HG02763 (cell line): Measurements from ENCODE around the gene SSR2.

ENCODE experiments used
- ATAC-seq: cut with Tn5 transposase; IDR thresholded peaks from one replicate; pipeline ENCODE4 v1.9.1; 2021; ENCODE audit warnings: mild to moderate bottlenecking, moderate library complexity; ENCODE audit not compliant: unreplicated experiment

Gene SSR2

GRCh38 chr1:155974208-155975115 is 46.3 kb downstream of the SSR2 start:
- no peak for ATAC-seq

GRCh38 chr1:155973723-155974122 is 47.0 kb downstream of the SSR2 start:
- ATAC-seq, result no peak

- no peak for ATAC-seq
Measured at GRCh38 chr1:155971910-155972809, 48.6 kb downstream of the SSR2 start.

GRCh38 chr1:155970531-155971167 is 50.1 kb downstream of the SSR2 start:
- ATAC-seq, result no peak

GRCh38 chr1:155969377-155969791 is 51.4 kb downstream of the SSR2 start:
- ATAC-seq, result no peak

- ATAC-seq, result no peak
Measured at GRCh38 chr1:155968670-155969069, 52.1 kb downstream of the SSR2 start.

GRCh38 chr1:155968051-155968400 is 52.7 kb downstream of the SSR2 start:
- no peak for ATAC-seq

GRCh38 chr1:155967341-155968050 is 53.3 kb downstream of the SSR2 start:
- no peak for ATAC-seq

- no peak for ATAC-seq
Measured at GRCh38 chr1:155966750-155967149, 54.0 kb downstream of the SSR2 start.

- ATAC-seq, result no peak
Measured at GRCh38 chr1:155966135-155966534, 54.6 kb downstream of the SSR2 start.

- ATAC-seq, result no peak
Measured at GRCh38 chr1:155964193-155964592, 56.6 kb downstream of the SSR2 start.

GRCh38 chr1:155962599-155963211 is 58.0 kb downstream of the SSR2 start:
- no peak for ATAC-seq

GRCh38 chr1:155961937-155962336 is 58.8 kb downstream of the SSR2 start:
- ATAC-seq, result no peak

- ATAC-seq, result no peak
Measured at GRCh38 chr1:155960081-155960745, 60.5 kb downstream of the SSR2 start.
